NCI-H446 (cell line): ENCODE results near the gene SLC5A1.

Experiments used
- DNase-seq, 2 experiments: peaks; one replicate each; lab custom pipeline; 2025; lab: John Stamatoyannopoulos, UW

The SLC5A1 gene

DNA sequence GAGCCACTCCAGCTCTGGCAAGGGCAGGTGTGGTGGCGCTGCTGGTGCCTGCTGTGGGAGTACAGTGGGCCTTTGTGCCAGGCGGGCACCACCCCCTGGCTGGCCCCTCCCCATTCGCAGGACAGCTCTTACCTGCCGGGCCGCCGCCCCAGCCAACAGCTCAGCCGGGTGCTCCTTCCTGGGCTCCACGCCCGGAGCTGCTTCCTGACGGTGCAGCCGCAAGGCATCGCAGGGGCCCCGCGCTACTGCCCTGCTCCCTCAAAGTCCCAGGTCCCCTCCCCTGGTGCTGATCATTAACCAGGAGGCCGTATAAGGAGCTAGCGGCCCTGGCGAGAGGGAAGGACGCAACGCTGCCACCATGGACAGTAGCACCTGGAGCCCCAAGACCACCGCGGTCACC lies at the start of gene SLC5A1:
Gene SLC5A1, plus strand, starts transcription at position 338 of the 400 bp plus-strand sequence. Its CDS starts 21 bp downstream, at position 359.
- DNase-seq = no peak

DNA sequence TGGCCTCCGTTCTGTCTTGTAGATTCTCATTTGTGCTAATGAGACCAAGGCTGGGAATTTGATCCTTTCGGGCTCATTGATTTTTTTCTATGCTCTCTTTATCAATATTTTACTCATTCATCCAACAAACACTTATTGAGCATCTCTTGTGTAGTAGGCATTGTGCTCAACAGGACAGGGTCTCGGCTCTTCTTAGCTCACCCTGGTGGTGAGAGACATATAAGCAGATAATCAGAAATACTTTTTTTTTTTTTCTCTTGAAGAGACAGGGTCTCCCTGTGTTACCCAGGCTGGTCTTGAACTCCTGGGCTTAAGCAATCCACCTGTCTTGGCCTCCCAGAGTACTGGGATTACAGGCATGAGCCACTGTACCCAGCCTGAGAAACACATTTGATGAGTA lies 48.0 kb upstream of the SLC5A1 start:
- no peak for DNase-seq

DNA sequence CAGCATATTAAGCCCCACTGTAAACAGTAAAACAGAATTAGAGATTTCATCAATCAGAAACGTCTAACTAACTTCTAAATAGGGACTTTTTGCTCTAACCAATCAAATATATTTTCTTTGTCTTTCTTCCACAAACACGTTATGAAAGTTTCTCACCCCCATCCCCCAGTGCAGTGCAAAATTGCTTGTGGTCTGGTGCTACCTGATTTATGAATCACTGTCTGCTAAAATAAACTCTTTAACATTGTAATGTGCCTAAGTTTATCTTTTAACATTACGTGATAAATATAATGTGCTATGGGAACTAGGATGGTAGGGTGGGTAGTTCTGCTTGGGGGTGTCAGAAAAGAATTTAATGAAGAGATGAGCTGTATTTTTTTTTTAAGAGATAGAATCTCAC lies 47.3 kb upstream of the SLC5A1 start:
- no peak for DNase-seq

DNA sequence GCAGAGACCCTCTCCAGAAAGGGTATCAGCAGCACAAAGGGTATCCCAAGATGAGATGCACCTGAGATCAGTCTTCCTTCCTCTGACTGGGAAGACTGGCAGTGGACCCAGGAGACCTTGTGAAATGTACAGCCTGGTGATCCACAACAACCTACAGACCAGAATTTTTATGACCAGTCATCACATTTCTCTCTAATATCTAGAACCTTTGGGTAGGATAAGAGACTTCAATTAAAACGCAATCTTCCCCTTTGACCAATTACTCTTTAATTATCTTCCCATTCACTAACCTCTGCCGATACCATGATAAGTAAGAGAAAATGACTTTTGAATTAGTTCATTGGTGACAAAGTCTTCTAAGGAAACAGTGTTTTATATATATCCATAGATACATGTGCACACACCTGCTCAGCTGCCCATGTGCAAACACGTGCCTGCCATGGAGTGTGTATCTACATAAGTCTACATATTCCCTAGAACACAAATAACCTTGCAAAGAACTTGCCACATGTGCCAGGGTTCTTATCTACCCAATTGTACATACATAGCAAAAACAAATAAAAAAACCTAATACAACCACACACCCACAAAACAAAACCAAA lies 44.2 kb upstream of the SLC5A1 start:
- no peak for DNase-seq

DNA sequence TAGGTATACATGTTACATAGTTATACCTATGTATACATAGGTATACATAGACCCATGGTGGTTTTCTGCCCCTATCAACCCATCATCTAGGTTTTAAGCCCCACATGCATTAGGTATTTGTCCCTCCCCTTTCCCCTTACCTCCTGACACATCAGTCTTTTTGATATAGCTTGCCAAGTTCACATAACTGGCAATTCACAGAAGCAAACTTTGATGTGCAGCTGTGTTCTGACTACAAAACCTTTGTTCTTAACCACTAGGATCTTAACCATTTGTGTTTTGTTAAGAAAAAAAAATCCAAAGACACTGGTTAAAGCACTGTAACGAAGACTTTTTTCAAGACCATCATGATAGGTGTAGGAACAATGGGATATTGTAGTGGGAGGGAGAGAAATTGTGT lies 42.9 kb upstream of the SLC5A1 start:
- no peak for DNase-seq

DNA sequence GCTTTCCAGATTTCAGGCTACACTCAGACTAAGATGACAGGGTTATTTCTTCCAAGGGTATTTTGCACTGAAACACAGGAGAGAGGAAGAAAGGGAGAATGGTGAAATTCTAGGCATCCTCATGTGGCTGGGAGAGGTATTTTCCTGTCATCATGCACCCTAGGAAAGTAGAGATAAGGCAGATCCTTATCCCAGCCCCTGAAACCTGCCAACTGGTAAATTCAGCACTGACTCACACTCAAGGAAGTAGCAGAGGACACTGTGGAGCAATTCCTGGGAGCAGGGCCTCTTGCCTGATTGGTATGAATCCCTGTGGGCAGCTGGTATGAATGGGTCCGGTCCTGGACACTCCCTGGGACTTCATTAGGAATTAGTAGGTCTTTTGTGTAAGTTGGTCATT lies 37.6 kb upstream of the SLC5A1 start:
- DNase-seq = no peak

DNA sequence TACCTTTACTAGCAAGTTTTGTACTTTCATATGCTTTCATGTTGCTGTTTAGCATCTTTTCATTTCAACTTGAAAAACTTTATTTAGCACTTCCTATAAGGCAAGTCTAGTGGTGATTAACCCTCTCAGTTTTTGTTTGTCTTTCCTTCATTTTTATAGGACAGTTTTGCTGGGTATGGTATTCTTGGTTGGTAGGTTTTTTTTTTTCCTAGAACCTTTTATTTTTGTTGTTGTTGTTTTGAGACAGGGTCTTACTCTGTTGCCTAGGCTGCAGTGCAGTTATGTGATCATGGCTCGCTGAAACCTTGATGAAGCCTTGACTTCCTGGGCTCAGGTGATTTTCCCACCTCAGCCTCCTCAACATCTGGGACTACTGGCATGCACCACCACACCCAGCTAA lies 29.9 kb upstream of the SLC5A1 start:
- DNase-seq = no peak

DNA sequence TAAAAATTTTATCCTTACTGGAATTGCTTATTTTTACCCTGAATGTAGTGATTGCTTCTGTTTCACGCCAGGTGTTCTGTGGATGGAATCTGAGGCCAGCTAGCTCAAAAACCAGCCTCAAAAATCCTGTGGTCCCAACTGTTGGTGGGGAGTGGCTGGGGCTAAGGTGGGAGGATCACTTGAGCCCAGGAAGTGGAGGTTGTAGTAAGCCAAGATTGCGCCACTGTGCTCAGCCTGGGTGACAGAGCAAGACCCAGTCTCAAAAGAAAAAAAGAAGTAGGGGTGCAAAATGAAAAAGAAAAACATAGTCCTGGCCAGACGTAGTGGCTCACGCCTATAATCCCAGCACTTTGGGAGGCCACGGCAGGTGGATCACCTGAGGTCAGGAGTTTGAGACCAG lies 27.0 kb upstream of the SLC5A1 start:
- no peak for DNase-seq

DNA sequence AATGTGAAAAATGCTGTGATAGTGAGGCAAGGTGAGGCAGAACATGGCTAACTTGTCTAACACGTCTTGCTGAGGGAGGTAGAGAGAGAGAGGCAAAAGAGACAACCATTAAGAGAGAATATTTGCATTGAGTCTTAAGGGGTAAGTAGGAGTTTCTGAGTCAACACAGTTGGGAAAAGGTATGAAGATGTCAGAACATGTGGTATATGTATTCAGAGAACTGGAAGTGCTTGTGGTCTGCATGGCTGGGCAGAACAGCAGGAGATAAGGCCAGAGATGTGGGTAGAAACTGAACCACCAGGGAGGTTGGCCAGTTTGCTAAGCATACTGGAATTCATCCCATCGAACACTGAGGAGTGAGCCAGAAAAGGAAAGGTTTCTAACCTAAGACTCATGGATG lies 25.0 kb upstream of the SLC5A1 start:
- no peak for DNase-seq

DNA sequence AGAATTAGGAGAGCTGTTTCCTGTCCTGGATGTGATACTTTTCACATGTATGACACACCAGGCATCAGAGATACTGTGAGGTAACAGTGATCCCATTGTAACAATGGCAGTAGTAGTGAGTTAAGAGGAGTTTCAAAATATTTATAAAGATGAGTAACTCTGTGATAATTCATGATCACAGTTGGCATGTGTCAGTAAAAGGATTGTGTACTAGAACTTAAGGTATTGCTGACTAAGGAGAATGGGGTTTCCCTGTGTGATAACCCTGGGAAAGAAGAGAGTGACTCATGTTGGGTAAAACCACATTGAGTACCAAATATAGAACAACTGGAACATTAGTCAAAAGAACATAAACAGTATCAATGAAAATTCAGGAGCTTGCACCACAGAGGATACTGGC lies 22.9 kb upstream of the SLC5A1 start:
- DNase-seq = no peak

DNA sequence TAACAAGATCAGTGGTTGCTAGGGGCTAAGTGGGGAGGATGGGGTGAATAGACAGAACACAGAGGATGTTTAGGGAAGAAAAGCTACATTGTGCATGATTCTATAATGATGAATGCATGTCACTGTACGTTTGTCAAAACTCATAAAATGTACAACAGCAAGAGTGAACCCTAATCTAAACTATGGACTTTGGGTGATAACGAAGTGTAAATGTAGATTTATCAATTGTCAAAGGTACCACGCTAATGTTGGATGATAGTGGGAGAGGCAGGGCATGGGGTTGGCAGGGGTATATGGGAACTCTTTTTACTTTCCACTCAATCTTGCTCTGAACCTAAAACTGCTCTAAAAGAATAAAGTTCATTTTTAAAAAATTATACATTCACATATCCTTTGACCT lies 21.3 kb upstream of the SLC5A1 start:
- no peak for DNase-seq

DNA sequence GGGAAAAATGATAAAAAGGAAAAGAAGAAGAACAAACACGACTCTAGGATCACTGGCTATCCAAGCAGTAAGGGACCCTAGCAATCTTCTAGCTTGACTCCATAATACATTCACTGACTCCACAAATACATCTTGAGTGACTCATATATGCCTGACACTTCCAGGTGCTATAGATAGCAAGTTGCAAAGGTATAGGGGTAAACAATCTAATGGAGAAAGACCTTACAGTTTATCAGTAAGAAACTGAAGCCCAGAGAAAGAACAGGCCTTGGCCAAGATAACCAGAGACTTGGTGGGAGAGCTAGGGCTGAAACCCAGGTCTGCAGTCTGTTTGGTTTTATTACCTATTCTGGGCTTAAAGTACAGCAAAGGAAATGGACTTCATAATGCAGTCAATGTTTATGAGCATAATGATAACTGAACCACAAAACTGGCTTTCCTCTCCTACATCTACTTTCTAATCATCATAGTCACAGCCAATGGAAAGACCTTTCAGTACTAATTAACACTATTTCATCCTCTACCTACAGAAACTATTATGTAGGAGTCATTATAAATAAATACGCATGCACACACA lies 19.7 kb upstream of the SLC5A1 start:
- DNase-seq = no peak

DNA sequence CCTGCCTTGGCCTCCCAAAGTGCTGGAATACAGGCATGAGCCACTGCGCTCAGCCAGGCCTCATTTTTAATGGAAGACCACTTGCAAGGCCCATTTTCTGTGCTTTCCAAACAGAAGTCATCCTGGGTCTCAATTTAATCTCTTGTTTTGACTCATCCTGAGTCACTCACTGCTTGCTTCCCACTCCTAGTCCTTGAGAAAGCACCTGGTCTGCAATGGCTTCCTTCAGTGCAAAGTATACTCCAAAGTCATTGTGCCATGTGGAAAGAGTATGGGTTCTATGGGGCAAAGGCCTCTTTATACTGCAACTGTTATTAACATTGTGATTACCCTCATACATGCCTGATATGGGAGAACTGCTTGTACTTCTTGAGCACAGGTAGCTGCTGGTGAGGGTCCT lies 18.3 kb upstream of the SLC5A1 start:
- DNase-seq = no peak

DNA sequence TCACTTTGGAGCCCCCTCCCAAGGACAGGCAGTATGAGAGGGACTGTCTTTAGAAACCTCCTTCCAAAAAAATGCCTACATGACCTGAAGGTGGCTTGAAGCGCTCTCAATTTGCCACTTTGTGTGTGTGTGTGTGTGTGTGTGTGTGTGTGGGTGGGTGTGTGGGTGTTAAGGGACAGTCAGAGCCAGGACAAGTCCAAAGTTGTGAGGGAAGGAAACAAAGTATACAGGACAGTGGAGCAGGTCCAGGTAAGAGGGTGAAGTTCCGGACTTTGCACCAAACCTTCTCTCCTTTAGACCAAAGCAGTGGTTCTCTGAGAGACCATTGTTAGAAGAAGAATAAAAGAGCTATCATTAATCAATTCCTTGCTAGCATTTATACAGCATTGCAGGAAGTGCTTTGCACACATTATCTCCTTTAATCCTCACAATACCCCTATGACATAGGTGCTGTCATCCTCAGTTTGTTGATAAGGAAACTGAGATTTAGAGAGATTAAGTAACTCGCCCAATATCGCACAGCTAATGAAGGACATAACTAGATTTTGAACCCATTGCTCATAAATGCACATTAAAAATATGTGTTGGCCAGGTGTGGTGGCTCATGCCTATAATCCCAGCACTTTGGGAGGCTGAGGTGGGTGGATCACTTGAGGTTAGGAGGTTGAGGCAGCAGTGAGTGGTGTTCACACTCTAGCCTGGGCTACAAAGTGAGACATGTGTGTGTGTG lies 12.4 kb upstream of the SLC5A1 start:
- no peak for DNase-seq

DNA sequence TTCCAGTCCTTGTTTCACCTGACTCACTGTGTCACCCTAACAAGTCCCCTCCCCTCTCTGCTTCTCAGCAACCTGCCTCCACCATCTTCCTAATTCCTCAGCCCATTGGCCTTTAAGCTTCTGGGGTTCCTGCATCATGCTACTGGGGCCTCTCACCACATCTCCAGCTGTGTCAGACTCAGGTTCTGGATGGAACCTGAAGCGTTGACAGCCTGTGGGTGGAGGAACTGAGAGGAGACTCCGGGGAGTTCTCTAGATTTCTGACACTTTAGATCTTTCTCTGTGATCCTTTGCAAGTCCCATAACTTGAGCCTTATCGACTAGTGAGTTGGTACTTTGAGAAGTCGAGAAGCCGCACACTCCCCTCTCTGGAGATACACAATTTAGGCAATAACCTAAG lies 11.6 kb upstream of the SLC5A1 start:
- DNase-seq = no peak

DNA sequence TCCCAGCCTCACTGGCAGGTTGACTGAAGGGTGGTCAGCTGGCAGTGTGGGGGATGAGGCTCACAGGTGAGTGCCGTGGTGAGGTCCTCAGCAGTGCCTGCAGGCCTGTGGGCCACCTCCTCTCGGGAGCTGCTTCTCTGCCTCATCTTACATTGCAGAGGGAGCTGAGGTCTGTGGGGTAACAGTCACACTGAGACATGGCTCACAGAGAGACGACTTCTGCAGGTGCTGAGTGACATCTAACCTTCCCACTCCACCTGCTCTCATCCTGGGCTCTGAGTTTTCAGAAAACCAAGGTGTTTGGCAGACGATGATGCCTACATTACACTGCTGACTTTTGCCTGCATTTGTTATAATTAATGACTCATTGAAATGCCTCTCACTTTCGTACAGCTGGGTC lies 8.8 kb upstream of the SLC5A1 start:
- no peak for DNase-seq

DNA sequence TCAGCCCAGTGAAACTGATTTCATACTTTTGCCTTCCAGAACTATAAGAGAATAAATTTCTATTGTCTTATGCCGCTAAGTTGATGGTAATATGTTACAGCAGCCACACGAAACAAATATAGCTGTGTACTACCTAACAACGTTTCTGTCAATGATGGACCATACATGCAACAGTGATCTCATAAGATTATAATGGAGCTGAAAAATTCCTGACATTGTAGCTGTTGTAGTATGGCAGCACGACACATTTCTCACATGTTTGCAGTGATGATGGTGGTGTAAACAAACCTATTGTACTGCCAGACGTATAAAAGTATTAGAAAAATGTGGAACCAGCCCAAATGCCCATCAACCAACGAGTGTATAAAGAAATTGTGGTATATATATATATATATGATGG lies 5.8 kb upstream of the SLC5A1 start:
- no peak for DNase-seq

DNA sequence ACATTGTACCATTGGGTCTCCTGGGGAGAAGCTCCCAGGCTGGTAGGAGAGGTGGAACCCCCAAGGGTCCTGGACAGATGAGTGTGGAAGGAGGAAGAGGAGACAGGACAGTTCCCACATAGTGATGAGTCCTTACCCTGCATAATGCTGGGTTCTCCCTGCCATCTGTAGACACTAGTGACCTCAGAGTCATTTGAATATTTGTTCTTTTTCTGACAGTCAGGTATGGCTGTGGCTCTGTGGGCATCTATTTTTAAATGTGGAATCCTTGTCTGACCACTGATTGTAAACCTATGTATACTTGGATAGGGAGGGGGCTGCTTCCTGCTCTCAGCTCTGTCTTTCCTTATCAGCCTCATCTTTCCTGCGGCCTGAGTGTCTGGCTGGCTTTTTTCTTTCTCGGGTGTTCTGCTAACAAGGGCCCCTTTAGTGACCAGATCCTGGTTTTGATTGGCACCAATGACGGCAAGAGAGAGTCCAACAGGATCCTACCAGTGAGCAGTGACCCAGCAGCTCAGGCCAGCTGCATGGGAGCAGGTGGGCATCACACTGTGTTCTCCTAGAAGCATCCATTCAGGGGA lies 2.6 kb upstream of the SLC5A1 start:
- DNase-seq = no peak

DNA sequence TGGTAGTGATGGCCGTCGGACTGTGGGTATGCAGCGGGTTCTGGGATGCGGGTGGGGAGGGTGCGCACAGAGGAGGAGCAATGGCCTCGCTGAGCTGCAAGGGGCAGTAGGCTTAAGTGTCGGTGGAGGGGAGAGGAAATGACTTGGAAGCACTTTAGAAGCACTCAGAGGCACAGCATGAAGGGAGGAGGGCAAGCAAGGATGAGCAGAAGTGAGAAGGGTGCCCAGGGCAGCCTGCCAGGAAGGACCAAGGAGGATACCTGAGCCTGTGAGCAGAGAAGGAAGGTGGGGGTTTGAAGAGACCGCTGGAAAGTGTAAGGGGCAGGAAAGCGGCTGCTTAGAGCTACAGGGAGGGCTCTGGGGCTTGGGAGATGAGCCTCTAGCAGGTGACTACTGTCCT lies 330 bp downstream of the SLC5A1 start:
- no peak for DNase-seq

DNA sequence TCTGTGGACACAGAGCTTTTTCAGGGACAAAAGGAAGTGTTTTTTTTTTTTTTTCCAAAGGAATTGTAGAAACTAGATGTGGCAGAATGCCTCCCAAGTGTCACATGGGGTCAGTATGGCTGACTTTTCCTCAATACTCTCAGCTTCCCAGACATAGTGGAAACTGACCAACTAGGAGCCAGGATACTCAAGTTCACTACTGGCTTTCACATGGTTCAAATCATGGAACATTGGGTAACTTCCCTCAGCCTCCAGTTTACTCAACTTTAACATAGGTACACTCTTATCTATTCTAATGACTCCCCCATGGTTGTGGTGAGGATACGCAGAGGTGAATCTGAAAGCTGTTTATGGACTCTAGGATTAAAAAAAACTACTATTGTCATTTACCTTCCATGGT lies 1.4 kb downstream of the SLC5A1 start:
- DNase-seq = no peak

DNA sequence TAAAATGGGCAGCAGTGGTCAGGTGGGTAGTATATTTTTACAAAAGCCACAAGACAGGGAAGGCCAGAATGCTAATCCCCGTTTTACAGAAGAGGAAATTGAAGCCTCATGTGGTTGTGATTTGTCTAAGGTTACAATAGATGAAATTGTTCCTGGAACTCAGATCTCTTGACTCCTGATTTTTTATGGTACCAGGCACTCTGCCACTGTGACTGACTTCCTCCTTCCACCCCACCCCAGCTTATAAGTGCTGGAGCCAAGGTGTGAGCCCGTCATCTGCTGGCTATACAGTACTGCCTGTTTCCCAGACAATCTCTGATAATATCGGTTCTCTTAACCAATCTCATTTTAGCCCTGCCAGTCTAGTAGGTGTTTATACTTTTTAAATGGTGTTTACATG lies 1.9 kb downstream of the SLC5A1 start:
- no peak for DNase-seq

DNA sequence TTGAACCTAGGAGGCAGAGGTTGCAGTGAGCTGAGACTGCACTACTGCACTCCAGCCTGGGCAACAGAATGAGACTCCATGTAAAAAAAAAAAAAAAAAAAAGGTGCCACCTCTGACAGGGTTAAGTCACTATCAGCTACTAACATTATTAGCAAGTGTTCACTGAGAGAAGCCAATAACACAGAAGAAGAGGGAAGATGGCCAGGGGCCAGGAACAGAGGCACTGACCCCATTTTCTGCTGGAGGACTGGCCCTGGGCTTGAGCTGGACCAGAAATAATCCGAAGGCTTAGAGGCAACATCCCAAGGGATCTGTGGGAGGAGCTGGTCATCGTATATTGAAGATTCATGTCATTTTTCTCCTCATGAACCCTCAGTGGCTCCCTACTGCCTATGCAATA lies 5.0 kb downstream of the SLC5A1 start:
- DNase-seq = no peak
